ENCODE data around the gene CCDC102A.

DNA sequence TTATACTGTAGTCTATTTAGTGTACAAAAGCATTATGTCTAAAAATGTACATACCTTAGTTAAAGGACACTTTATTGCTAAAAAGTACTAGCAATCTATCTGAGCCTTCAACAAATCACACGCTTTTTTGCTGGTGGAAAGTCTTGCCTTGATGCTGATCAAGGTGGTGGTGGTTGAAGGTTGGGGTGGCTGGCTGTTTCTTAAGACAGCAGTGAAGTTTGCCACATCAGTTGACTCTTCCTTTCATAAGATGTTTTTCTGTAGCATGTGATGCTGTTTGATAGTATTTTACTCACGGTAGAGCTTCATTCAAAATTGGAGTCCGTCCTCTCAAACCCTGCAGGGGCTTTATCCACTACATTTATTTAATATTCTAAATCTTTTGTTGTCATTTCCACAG is 14.7 kb upstream of the CCDC102A start:
- TF ChIP-seq YY1 (IDR thresholded peaks at IDR 0.05; ENCODE audit: insufficient read depth, insufficient read length), result no peak
- TF ChIP-seq ZNF274 (IDR thresholded peaks at IDR 0.05; ENCODE audit: low read depth, low read length), result no peak

Data from NT2/D1 (cell line).